GM12875 (cell line): Measurements from ENCODE around the gene PPIB.

Experiments used
- H3K4me3 ChIP-seq: one replicate; pipeline ENCODE4 v1.5.1; 2011; ENCODE audit warnings: low read depth, low read length, control low read depth
- TF ChIP-seq, protein P1 (sequence below): IDR thresholded peaks from 2 replicates; pipeline ENCODE4 v1.5.1; 2011; ENCODE audit warnings: low read depth, mild to moderate bottlenecking, control low read depth, inconsistent platforms, low read length, moderate library complexity, borderline replicate concordance; ENCODE audit not compliant: insufficient read depth

The PPIB gene

DNA sequence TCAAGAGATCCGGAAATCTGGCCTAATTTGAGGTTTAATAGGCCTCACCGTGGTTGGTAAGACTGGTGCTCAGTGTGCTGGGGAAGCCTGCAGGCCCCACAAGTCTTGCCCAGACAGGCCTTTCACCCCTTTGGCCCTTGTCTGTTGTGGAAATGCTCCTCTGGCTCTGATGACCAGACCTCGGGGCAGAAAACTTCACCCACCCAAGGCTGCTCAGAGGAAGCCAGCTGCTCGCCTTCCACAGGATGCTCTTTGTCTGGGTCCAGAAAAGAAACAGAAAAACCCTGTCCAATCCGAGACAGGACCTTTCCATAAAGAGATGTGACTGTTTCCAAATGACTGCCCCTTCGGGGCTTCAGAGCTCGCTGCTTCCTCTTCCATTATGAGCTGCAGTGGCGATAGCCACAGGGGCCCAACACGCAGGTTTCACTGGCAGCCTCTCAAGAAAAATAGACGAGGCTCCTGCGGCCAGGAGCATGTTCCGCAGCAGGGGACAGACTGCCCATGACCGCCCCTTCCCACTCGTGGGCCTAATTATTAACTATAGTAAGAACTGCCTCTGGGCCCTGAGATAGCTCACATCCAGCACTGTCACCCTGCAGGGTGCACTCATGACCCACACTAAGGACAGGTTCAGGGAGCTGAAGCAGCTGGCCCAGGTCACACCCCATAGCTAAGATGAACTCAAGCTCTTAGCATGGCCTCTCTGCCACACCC lies 18.1 kb downstream of the PPIB start:
- TF ChIP-seq, protein P1, sequence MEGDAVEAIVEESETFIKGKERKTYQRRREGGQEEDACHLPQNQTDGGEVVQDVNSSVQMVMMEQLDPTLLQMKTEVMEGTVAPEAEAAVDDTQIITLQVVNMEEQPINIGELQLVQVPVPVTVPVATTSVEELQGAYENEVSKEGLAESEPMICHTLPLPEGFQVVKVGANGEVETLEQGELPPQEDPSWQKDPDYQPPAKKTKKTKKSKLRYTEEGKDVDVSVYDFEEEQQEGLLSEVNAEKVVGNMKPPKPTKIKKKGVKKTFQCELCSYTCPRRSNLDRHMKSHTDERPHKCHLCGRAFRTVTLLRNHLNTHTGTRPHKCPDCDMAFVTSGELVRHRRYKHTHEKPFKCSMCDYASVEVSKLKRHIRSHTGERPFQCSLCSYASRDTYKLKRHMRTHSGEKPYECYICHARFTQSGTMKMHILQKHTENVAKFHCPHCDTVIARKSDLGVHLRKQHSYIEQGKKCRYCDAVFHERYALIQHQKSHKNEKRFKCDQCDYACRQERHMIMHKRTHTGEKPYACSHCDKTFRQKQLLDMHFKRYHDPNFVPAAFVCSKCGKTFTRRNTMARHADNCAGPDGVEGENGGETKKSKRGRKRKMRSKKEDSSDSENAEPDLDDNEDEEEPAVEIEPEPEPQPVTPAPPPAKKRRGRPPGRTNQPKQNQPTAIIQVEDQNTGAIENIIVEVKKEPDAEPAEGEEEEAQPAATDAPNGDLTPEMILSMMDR, result no peak

DNA sequence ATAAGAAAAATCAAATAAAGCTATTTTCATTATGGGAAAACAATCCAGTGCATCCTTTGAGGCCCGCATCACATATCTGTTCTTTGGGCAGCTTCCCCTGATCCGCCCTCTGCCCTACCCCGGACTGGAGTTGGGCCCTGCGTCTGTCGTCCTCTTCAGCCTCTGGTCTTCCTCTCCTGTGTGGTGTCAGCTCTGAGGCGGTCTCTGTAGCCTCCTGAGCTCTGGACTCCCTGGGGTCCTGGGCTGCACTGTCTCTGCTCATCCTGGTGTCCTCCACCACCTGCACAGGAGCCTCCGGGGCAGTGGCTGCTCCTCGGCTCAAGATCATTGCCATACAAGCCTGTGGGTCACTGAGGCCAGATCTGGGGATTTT lies 18.6 kb downstream of the PPIB start:
- H3K4me3 ChIP-seq, result no peak overlapping the region
- TF ChIP-seq, protein P1, result no peak

More for the DNA sequence above, 18.1 kb downstream of the PPIB start:
- no peak overlapping the region for H3K4me3 ChIP-seq

DNA sequence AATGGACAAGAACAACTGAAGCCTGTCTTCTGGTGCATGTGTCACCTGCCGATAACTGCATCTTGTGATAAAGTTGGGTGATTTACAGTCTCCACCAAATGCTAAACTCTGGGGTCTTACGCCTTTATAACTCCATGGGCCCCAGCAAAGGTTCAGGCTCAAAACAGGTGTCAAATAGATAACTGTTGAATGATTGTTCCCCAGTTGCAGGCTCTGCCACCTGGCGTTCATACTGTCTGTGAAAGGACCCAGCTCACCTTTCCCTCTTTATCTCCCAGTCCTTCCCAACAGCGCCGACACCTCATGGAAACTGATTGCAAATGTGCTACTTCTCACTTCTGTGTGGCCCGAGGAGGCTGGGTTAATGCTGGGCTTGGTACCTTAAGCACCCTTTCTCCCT lies 19.5 kb downstream of the PPIB start:
- H3K4me3 ChIP-seq, result no peak overlapping the region
- TF ChIP-seq, protein P1, result no peak

DNA sequence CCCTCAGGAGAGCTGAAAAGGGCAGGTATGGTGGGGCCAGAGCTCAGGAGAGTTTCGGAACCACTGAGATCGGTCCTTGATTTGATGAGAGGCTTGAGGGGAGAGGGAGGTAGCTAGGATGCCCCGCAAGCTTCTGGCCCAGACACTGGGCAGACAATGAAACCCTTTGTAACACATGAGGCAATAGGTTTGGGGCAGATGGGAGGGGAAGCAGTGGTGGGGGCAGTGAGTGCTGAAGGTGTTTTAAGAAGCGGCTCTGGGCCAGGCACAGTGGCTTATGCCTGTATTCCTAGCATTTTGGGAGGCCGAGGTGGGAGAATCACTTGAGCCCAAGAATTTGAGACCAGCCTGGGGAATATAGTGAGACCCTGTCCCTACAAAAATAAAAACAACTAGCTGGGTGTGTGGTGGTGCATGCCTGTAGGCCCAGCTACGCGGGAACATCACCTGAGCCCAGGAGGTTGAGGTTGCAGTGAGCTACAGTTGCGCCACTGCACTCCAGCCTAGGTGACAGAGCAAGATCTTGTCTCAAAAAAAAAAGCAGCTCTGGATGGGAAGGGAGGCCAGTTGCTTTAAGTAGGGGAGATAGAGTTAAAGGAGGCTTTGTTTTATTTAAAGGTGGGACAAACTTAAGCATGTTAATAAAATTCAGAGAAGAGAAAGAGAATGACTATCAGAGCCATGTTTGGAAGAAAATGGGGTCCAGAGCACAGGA lies 20.9 kb downstream of the PPIB start:
- TF ChIP-seq, protein P1, result no peak
- no peak overlapping the region for H3K4me3 ChIP-seq

DNA sequence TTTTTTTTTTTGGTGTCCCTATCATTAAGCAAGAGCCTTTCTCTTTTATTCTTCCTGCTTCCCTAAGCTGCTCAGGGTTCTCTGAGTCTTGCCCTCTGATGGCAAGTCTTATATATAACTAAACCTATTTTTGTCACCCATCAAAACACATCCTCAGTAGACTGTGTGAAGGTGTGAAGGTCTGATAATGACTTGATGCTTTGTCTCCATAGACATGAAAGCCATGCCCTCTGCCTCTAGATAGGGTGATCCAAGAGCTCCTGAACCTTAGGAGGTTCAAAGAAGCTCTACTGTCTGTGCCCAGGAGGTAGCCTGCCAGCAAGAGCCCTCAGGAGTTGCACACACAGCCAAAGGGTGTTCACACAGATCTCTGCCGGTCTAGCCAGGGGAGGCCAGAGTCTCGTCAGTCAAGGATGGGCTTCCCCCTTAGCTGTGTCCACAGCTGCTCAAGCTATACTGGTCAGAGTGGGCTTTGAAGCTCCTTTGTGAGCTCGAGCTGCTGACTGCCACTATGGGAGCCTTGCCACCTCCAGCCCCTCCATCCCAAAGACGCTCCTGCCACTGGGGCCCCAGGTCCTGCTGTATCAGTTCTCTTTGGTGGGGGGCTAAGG lies 24.4 kb downstream of the PPIB start:
- TF ChIP-seq, protein P1, result no peak
- no peak overlapping the region for H3K4me3 ChIP-seq

DNA sequence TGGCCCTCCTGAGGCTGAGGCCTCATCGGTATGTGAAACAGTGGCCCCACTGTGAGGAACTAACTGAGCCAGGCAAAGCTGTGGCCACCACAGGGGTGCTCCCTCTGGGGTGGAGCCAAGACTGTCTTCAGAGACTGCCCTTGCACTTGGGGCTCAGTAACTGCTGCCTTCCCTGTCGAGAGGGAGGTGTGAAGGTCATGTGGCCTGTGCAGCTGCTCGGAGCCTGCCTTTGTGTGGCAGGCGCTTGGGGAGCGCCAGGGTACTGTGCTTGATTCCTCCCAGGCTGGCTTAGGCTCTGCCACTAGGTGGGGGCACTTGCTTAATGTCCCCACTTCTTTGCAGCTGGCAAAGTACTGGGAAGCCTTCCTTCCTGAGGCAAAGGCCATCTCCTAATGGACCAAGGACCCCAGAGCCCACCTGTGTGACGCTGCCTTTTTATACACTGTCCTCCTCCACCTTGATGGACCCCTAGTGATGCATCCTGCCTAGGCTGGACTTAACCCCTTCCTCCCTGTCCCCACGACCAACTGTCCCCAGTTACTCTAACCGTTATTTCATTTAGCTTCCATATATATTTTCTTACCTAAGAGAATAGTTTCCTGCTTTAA lies 25.5 kb downstream of the PPIB start:
- no peak overlapping the region for H3K4me3 ChIP-seq
- TF ChIP-seq, protein P1, result no peak

DNA sequence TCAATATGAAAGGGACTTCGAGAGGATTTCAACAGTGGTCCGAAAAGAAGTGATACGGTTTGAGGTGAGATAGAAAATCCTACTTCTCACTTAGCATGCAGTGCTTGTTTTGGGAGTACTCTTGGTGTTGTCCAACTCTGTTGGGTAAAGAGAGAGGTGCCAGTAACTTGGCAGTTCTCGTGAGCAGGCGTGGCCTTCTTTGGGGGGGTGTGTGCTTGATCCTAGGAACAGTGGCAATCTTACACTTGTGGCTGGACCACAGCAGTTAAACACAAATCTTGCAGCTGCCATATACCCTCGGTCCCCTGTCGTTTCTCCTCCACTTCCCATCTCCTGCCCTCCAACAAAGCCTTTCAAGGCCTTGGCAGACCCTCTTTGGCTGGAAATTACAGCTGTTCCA lies 26.5 kb downstream of the PPIB start:
- no peak overlapping the region for H3K4me3 ChIP-seq
- TF ChIP-seq, protein P1, result no peak
